Activated T-helper 2 cell treated with anti-CD3 and anti-CD28 coated beads, Interferon-gamma antibody, Interleukin-2, Interleukin-4, amounts not matched to agents 10 μg/mL and 5 μg/mL and 100 μg/mL, durations not matched to agents 14 hours and 24 hours and 36 hours (primary cell): ENCODE results near the gene MYLK3. TPM values are rescaled to one million over a fixed set of nuclear protein-coding genes. Genes with fewer than 3 reads are reported as not detected.

Experiments
- DNase-seq: peaks from one replicate; pipeline ENCODE4 v3.0.0; 2021; ENCODE audit warnings: low spot score
- H3K27ac Mint-ChIP-seq: one replicate; pipeline ENCODE4 v1.8.0; 2021; ENCODE audit warnings: mixed read lengths
- H3K27me3 Mint-ChIP-seq: one replicate; pipeline ENCODE4 v1.8.0; 2021; ENCODE audit warnings: low read depth, mixed read lengths
- H3K36me3 Mint-ChIP-seq: one replicate; pipeline ENCODE4 v1.8.0; 2021; ENCODE audit warnings: low read depth, mixed read lengths
- H3K4me1 Mint-ChIP-seq: one replicate; pipeline ENCODE4 v1.8.0; 2021; ENCODE audit warnings: low read depth, mixed read lengths
- H3K4me3 Mint-ChIP-seq: one replicate; pipeline ENCODE4 v1.8.0; 2021; ENCODE audit warnings: low read depth, mild to moderate bottlenecking, moderate library complexity, mixed read lengths
- H3K9me3 Mint-ChIP-seq: one replicate; pipeline ENCODE4 v1.8.0; 2021; ENCODE audit warnings: mixed read lengths
- intact Hi-C: fragments of 100-400 bp; cut with micrococcal nuclease; formaldehyde crosslinking; loops from one replicate; pipeline ENCODE4 v1.15.1; 2023
- total RNA-seq: library from RNA; stranded (reverse); gene quantifications from 2 replicates; pipeline ENCODE4 v1.2.3, GENCODE V29; 2022

MYLK3 gene
- total RNA-seq, 1 donor from 2014 or later: 0.25 TPM

GRCh38 chr16:46782320-46782719, 34.2 kb upstream of the MYLK3 start:
- Mint-ChIP-seq H3K4me3 (no peak overlapping the region), H3K9me3 (peaks cover 10% of the 10 kb centered on the region), H3K4me1 (peaks cover 12% of the 10 kb centered on the region), H3K27me3 (no peaks in the 10 kb centered on the region), H3K36me3 (no peaks in the 10 kb centered on the region), H3K27ac (no peak overlapping the region)
- intact Hi-C loops: loop anchor here (5.0 kb wide), 1 partner anchor 40 kb away; no protein-coding TSS in a partner anchor
- DNase-seq: no peak

GRCh38 chr16:46777804-46778203, 29.7 kb upstream of the MYLK3 start:
- DNase-seq: no peak
- H3K9me3 Mint-ChIP-seq: no peaks in the 10 kb centered on the region
- H3K36me3 Mint-ChIP-seq: no peaks in the 10 kb centered on the region
- intact Hi-C loops: no loop called here
- H3K4me1 Mint-ChIP-seq: no peaks in the 10 kb centered on the region
- H3K27ac Mint-ChIP-seq: no peak overlapping the region
- H3K27me3 Mint-ChIP-seq: no peaks in the 10 kb centered on the region
- no peak overlapping the region for H3K4me3 Mint-ChIP-seq

- Mint-ChIP-seq H3K27ac (no peak overlapping the region), H3K27me3 (peaks cover 6% of the 10 kb centered on the region), H3K4me1 (no peaks in the 10 kb centered on the region), H3K36me3 (no peaks in the 10 kb centered on the region), H3K9me3 (no peaks in the 10 kb centered on the region), H3K4me3 (no peak overlapping the region)
- DNase-seq: no peak
- intact Hi-C loops: no loop called here
Measured at GRCh38 chr16:46775214-46775613, 27.1 kb upstream of the MYLK3 start.

GRCh38 chr16:46774743-46775177, 26.6 kb upstream of the MYLK3 start:
- H3K4me3 Mint-ChIP-seq: no peak overlapping the region
- intact Hi-C loops: no loop called here
- no peak for DNase-seq
- no peaks in the 10 kb centered on the region for H3K9me3 Mint-ChIP-seq
- H3K36me3 Mint-ChIP-seq: no peaks in the 10 kb centered on the region
- no peak overlapping the region for H3K27ac Mint-ChIP-seq
- H3K4me1 Mint-ChIP-seq: no peaks in the 10 kb centered on the region
- H3K27me3 Mint-ChIP-seq: peaks cover 6% of the 10 kb centered on the region

- Mint-ChIP-seq H3K4me3 (no peak overlapping the region), H3K4me1 (no peaks in the 10 kb centered on the region)
Measured at GRCh38 chr16:46772463-46772862, 24.3 kb upstream of the MYLK3 start.

GRCh38 chr16:46768809-46769208, 20.7 kb upstream of the MYLK3 start:
- Mint-ChIP-seq H3K27ac (no peak overlapping the region), H3K36me3 (no peaks in the 10 kb centered on the region), H3K4me3 (no peak overlapping the region), H3K9me3 (no peaks in the 10 kb centered on the region), H3K4me1 (peaks cover 2% of the 10 kb centered on the region), H3K27me3 (peaks cover 13% of the 10 kb centered on the region)
- DNase-seq: no peak
- intact Hi-C loops: no loop called here

More at GRCh38 chr16:46772463-46772862, 24.3 kb upstream of the MYLK3 start:
- H3K27ac Mint-ChIP-seq: no peak overlapping the region
- no peaks in the 10 kb centered on the region for H3K36me3 Mint-ChIP-seq
- intact Hi-C loops: no loop called here
- no peaks in the 10 kb centered on the region for H3K9me3 Mint-ChIP-seq
- DNase-seq: no peak
- peaks cover 8% of the 10 kb centered on the region for H3K27me3 Mint-ChIP-seq

- intact Hi-C loops: no loop called here
Measured at GRCh38 chr16:46765050-46765449, 16.9 kb upstream of the MYLK3 start.

GRCh38 chr16:46763147-46763546, 15.0 kb upstream of the MYLK3 start:
- DNase-seq: no peak
- intact Hi-C loops: no loop called here
- no peak overlapping the region for H3K4me3 Mint-ChIP-seq
- H3K9me3 Mint-ChIP-seq: no peaks in the 10 kb centered on the region
- peaks cover 8% of the 10 kb centered on the region for H3K27me3 Mint-ChIP-seq
- peaks cover 2% of the 10 kb centered on the region for H3K4me1 Mint-ChIP-seq
- H3K27ac Mint-ChIP-seq: no peak overlapping the region
- H3K36me3 Mint-ChIP-seq: no peaks in the 10 kb centered on the region

More at GRCh38 chr16:46765050-46765449, 16.9 kb upstream of the MYLK3 start:
- no peak overlapping the region for H3K27ac Mint-ChIP-seq
- H3K4me3 Mint-ChIP-seq: no peak overlapping the region
- peaks cover 8% of the 10 kb centered on the region for H3K27me3 Mint-ChIP-seq
- no peaks in the 10 kb centered on the region for H3K9me3 Mint-ChIP-seq
- H3K36me3 Mint-ChIP-seq: no peaks in the 10 kb centered on the region
- peaks cover 2% of the 10 kb centered on the region for H3K4me1 Mint-ChIP-seq
- no peak for DNase-seq

- no peak for DNase-seq
- no peak overlapping the region for H3K27ac Mint-ChIP-seq
- intact Hi-C loops: no loop called here
- H3K9me3 Mint-ChIP-seq: no peaks in the 10 kb centered on the region
- peaks cover 2% of the 10 kb centered on the region for H3K4me1 Mint-ChIP-seq
- H3K36me3 Mint-ChIP-seq: no peaks in the 10 kb centered on the region
- H3K27me3 Mint-ChIP-seq: peaks cover 5% of the 10 kb centered on the region
- H3K4me3 Mint-ChIP-seq: no peak overlapping the region
Measured at GRCh38 chr16:46762583-46762982, 14.4 kb upstream of the MYLK3 start.

GRCh38 chr16:46759309-46759708, 11.2 kb upstream of the MYLK3 start:
- Mint-ChIP-seq H3K9me3 (no peaks in the 10 kb centered on the region), H3K4me3 (no peak overlapping the region), H3K4me1 (no peaks in the 10 kb centered on the region), H3K27ac (no peak overlapping the region), H3K27me3 (no peaks in the 10 kb centered on the region), H3K36me3 (no peaks in the 10 kb centered on the region)
- DNase-seq: no peak
- intact Hi-C loops: no loop called here

GRCh38 chr16:46757339-46758050, 9.4 kb upstream of the MYLK3 start:
- H3K4me3 Mint-ChIP-seq: no peak overlapping the region
- DNase-seq: no peak
- H3K36me3 Mint-ChIP-seq: no peaks in the 10 kb centered on the region
- intact Hi-C loops: no loop called here
- H3K4me1 Mint-ChIP-seq: peaks cover 3% of the 10 kb centered on the region
- H3K27me3 Mint-ChIP-seq: no peaks in the 10 kb centered on the region
- H3K27ac Mint-ChIP-seq: no peak overlapping the region
- H3K9me3 Mint-ChIP-seq: no peaks in the 10 kb centered on the region

GRCh38 chr16:46756772-46757171, 8.6 kb upstream of the MYLK3 start:
- no peaks in the 10 kb centered on the region for H3K27me3 Mint-ChIP-seq
- no peak overlapping the region for H3K4me3 Mint-ChIP-seq
- H3K27ac Mint-ChIP-seq: no peak overlapping the region
- DNase-seq: no peak
- peaks cover 3% of the 10 kb centered on the region for H3K4me1 Mint-ChIP-seq
- intact Hi-C loops: no loop called here
- no peaks in the 10 kb centered on the region for H3K36me3 Mint-ChIP-seq
- H3K9me3 Mint-ChIP-seq: no peaks in the 10 kb centered on the region

GRCh38 chr16:46753015-46753414, 4.9 kb upstream of the MYLK3 start:
- H3K4me1 Mint-ChIP-seq: peaks cover 3% of the 10 kb centered on the region
- no peaks in the 10 kb centered on the region for H3K27me3 Mint-ChIP-seq
- H3K27ac Mint-ChIP-seq: no peak overlapping the region
- no peaks in the 10 kb centered on the region for H3K9me3 Mint-ChIP-seq
- H3K36me3 Mint-ChIP-seq: no peaks in the 10 kb centered on the region
- H3K4me3 Mint-ChIP-seq: no peak overlapping the region
- intact Hi-C loops: no loop called here
- no peak for DNase-seq
